ENCODE results near the gene MEF2D. TPM values are rescaled to one million over a fixed set of nuclear protein-coding genes. Genes with fewer than 3 reads are reported as not detected.

The MEF2D gene
- total and polyA plus RNA-seq, 8 donors = 23.8 to 52.8 (median 31.3) TPM

DNA sequence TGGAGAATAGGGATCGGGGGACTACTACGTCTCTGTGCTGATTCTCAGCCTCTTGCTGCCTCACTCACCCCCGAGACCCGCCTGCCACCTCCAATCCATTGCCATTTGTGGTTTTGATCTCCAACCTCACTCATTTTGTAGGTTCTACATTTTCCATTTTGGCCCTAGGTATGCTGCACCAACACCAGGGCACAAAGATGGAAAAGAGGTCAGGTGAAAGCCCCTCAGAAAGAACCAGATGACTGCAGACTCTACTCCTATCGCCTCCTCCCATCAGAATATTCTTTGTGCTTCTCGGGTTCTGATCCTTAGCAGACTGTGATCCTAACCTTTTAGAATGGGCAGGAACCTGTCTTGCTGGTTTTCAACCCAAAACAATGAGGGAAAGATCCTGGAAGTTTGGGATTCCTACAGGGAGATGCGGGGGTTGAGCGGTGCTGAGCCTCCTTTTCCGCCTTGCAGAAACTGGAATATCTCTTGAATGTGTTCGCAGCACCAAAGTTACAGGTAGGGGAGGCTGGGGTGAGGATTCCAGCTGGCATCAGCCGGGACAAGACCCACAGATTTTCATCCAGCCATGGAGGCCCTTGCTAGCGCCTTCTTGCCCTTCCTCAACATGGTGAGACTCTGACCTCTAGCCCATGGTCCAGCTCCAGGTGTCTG lies 78.5 kb downstream of the MEF2D start:
- ATAC-seq (no peak), DNase-seq (no peak)
- Histone ChIP-seq H3K9me3 (no peaks in the 10 kb centered on the region), H3K27me3 (peaks cover 76 to 100% of the 10 kb centered on the region in 2 donors), H3K36me3 (no peaks in the 10 kb centered on the region), H3K4me3 (peak overlapping the region in 1 of 2 donors; percentile 42), H3K27ac (no peak overlapping the region), H3K4me1 (peaks cover 21 to 27% of the 10 kb centered on the region in 2 donors)
- TF ChIP-seq, protein P1, sequence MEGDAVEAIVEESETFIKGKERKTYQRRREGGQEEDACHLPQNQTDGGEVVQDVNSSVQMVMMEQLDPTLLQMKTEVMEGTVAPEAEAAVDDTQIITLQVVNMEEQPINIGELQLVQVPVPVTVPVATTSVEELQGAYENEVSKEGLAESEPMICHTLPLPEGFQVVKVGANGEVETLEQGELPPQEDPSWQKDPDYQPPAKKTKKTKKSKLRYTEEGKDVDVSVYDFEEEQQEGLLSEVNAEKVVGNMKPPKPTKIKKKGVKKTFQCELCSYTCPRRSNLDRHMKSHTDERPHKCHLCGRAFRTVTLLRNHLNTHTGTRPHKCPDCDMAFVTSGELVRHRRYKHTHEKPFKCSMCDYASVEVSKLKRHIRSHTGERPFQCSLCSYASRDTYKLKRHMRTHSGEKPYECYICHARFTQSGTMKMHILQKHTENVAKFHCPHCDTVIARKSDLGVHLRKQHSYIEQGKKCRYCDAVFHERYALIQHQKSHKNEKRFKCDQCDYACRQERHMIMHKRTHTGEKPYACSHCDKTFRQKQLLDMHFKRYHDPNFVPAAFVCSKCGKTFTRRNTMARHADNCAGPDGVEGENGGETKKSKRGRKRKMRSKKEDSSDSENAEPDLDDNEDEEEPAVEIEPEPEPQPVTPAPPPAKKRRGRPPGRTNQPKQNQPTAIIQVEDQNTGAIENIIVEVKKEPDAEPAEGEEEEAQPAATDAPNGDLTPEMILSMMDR (IDR thresholded peaks at IDR 0.05) = no peak
- intact Hi-C loops (cut with DNase I) = no loop called here

DNA sequence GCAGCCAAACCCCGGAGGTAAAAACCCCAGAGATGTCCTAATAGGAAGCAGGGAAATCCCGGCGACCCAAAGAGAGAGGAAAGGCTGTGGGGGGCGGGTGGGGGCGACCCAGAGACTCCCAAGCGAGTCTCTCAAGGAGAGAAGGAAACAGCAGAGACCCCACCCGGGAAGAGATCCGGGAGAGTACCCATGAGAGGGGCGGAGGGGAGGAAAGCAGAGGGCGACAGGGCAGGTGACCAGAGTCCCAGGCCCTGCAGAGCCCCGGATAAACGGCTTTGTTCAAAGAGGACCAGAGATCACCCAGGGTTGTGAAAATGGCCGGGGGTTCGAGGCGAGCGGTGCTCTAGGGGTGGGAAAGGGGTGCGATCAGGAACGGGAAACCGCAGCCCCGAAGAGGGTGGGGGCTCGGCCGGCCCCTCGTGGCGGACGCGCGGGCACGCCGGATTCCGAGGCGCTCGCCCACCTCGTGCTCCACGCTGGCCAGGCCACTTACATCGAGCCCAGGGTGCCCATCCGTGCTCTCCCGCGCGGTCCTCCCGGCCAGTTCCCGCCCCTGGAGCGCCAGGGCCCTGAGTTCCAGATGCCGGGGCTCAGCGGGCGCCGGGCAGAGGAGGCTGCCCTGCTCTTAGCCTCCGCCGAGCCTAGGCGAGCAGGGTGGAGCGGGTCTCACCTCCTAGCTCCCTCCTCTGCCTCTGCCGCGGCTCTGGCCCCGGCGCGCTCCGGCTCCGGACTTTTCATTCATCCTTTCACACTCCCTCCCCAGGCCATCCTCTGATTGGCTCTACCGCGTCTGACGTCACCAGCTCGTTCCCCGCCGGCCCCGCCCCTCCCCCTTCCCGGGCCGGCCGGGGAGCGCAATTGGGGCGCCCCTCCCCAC lies 79.3 kb downstream of the MEF2D start:
- peak overlapping the region in 1 of 2 donors; percentile 42 for H3K4me3 ChIP-seq
- ATAC-seq (peak; percentile 91), DNase-seq (peak; percentile 28 to 90 (median 74))
- TF ChIP-seq, protein P1 (IDR thresholded peaks at IDR 0.05) = no peak
- H3K27ac ChIP-seq = no peak overlapping the region
- peaks cover 80 to 100% of the 10 kb centered on the region in 2 donors for H3K27me3 ChIP-seq
- H3K9me3 ChIP-seq = no peaks in the 10 kb centered on the region
- no peaks in the 10 kb centered on the region for H3K36me3 ChIP-seq
- peaks cover 21 to 27% of the 10 kb centered on the region in 2 donors for H3K4me1 ChIP-seq
- intact Hi-C loops (cut with DNase I) = no loop called here

DNA sequence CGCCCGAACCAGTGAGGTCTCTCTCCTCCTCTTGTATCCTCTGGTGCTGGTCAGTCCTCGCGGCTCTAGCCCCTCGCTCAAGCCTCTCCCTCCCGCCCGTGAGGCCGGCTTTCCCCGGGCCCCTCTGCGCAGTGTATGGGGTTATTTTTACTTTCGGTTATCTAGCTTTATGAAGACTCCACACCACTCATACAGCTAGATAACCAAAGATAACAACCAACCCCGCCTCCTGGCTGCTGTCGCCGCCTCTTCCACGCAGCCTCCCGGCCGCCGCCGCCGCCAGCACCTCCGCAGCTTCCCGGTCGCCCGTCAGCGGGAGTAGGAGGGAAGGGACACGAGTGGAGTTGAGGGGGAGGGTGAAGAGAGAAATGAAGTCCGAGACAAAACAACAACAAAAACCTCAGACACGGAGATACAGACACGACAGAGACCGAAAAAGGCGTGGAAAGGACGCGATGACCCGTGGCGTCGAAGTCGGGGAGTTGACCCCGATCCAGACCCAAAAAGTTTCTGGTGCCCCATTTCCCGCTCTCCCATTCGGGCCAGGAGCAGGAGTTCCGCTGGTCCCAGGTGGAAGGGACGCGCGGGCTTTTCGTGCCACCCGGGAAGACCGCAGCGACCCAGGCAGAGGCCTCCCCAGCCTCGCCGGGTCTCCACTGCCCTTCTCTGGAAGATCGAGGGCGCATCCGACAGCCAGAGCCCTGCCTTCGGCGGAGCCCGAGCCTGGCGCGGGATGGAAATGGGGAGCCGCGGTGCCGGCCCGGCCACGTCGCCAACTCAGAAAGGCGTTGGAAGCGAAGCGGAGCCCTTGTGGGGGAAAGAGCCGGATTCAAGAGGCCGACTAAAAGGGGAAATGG lies 80.1 kb downstream of the MEF2D start:
- ATAC-seq = peak; percentile 7
- peaks cover 82 to 100% of the 10 kb centered on the region in 2 donors for H3K27me3 ChIP-seq
- H3K4me3 ChIP-seq = peak overlapping the region in 1 of 2 donors; percentile 42
- no peak for DNase-seq
- no peak overlapping the region for H3K27ac ChIP-seq
- TF ChIP-seq, protein P1 (IDR thresholded peaks at IDR 0.05) = no peak
- H3K4me1 ChIP-seq = peaks cover 21 to 27% of the 10 kb centered on the region in 2 donors
- no peaks in the 10 kb centered on the region for H3K36me3 ChIP-seq
- H3K9me3 ChIP-seq = no peaks in the 10 kb centered on the region
- intact Hi-C loops (cut with DNase I) = no loop called here

DNA sequence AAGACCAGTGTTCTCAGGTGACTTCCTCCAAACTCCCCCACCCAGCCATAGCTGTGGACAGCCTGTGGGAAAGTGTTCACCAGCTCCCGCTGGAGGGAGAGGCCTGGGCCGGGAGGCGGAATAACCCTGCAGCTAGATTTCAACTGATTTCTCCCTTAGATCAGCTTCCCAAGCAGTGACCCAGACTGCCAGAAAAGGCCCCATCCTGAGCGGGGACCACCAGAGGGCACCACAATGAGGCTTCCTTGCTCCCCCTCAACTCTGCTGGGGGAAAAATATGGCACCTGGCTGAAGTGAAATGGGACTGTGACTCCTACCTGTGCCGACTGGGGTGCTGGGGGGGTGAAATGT lies 80.7 kb downstream of the MEF2D start:
- H3K4me1 ChIP-seq = peaks cover 21 to 27% of the 10 kb centered on the region in 2 donors
- intact Hi-C loops (cut with DNase I) = no loop called here
- TF ChIP-seq, protein P1 (IDR thresholded peaks at IDR 0.05) = no peak
- peaks cover 82 to 100% of the 10 kb centered on the region in 2 donors for H3K27me3 ChIP-seq
- peak overlapping the region in 1 of 2 donors; percentile 42 for H3K4me3 ChIP-seq
- ATAC-seq (no peak), DNase-seq (no peak)
- H3K9me3 ChIP-seq = no peaks in the 10 kb centered on the region
- no peaks in the 10 kb centered on the region for H3K36me3 ChIP-seq
- H3K27ac ChIP-seq = no peak overlapping the region
